ENCODE data around the gene KCNQ1. TPM values are rescaled to one million over a fixed set of nuclear protein-coding genes. Genes with fewer than 3 reads are reported as not detected.

KCNQ1 gene
- total RNA-seq, 3 donors from 2014 or later, result 3.6 to 6.2 (median 5.1) TPM

DNA sequence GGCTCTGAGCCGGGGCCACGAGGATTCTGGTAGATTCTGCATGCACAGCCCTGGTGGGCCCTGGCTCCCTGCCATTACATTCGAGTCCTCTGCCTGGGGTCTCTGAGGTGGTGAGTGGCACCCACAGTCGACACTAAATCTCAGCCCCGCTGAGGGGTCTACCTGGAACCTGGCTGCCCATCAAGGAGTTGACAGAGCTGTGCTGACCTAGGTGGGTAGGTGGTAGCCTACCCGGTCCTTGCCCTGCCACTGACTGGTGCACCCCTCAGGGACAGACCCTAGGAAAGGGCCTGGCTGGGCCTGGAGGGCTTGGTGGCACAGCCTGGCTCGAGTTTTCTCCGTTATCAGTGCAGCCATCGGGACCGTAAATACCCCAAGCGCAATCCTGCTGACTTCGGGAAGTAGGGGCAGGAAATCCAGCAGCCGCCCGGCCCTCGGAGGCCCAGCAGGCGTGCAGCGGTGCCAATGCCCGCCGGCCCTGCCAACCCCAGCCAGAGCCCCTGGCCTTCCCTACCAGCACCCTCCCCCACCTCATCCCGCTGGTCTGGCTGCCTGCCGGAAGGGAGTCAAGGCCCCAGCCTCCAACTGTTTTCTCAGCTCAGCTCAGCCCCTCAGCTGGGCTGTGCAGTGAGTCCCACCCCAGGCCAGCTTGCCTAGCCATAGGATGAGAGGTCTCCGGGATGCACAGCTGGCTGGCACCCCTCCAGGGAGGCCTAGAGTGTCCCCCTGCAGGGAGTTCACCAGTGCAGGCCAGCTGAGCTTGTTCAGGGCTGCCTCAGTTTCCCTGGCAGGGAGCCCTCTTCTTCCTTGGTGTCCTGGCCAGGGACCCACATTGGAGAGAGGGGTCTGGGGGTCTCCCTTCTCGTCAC lies 335.4 kb downstream of the KCNQ1 start:
- H3K27ac ChIP-seq, result peak overlapping the region in 1 of 2 donors; percentile 32
- intact Hi-C loops (cut with DNase I; ENCODE audit: low total_unique reads), result loop anchor here (10.0 kb wide), 2 partner anchors 65 to 925 kb away; no protein-coding TSS in a partner anchor
- no peak for TF ChIP-seq POLR2AphosphoS5 (IDR thresholded peaks at IDR 0.05)
- TF ChIP-seq, protein P1, sequence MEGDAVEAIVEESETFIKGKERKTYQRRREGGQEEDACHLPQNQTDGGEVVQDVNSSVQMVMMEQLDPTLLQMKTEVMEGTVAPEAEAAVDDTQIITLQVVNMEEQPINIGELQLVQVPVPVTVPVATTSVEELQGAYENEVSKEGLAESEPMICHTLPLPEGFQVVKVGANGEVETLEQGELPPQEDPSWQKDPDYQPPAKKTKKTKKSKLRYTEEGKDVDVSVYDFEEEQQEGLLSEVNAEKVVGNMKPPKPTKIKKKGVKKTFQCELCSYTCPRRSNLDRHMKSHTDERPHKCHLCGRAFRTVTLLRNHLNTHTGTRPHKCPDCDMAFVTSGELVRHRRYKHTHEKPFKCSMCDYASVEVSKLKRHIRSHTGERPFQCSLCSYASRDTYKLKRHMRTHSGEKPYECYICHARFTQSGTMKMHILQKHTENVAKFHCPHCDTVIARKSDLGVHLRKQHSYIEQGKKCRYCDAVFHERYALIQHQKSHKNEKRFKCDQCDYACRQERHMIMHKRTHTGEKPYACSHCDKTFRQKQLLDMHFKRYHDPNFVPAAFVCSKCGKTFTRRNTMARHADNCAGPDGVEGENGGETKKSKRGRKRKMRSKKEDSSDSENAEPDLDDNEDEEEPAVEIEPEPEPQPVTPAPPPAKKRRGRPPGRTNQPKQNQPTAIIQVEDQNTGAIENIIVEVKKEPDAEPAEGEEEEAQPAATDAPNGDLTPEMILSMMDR (IDR thresholded peaks at IDR 0.05), result no peak
- TF ChIP-seq POLR2A (IDR thresholded peaks at IDR 0.05), result no peak

DNA sequence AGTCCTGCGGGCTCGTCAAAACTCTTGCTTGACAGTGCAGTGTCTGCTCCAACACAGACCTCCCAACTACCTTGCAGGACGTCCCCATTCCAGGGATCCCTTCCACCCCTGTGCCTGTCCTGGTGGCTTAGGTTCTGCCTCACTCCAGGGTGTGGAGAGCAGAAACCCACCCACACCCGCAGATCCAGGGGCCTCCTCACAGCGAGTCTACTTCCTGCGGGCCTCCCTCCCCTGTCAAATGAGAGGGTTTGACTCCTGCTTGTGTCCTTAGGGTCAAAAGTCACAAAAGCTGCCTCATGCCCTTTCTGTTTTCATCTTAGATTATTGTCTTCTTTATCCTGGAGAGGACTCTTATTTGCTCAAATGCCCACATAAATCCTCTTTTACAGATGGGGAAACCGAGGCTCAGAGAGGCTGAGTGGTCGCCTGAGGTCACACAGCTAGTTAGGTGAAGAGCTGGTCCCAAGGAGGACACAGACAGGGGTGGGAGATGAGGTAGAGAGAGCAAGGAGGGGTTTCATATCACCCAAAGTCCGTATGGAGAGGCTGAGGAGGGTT lies 336.1 kb downstream of the KCNQ1 start:
- H3K9me3 ChIP-seq, result no peaks in the 10 kb centered on the region
- H3K36me3 ChIP-seq, result no peaks in the 10 kb centered on the region
- H3K27ac ChIP-seq, result peak overlapping the region in 1 of 2 donors; percentile 32
- intact Hi-C loops (cut with DNase I; ENCODE audit: low total_unique reads), result loop anchor here (10.0 kb wide), 1 partner anchor 924 kb away; no protein-coding TSS in a partner anchor
- TF ChIP-seq, protein P1 (IDR thresholded peaks at IDR 0.05), result no peak
- TF ChIP-seq POLR2AphosphoS5 (IDR thresholded peaks at IDR 0.05) (no peak), POLR2A (IDR thresholded peaks at IDR 0.05) (no peak)
- DNase-seq (ENCODE audit: low spot score in 2 of 2), result no peak
- no peak overlapping the region for H3K4me3 ChIP-seq
- peaks cover 0 to 5% of the 10 kb centered on the region in 2 donors for H3K4me1 ChIP-seq
- no peaks in the 10 kb centered on the region for H3K27me3 ChIP-seq

More for the DNA sequence above, 335.4 kb downstream of the KCNQ1 start:
- Histone ChIP-seq H3K36me3 (no peaks in the 10 kb centered on the region), H3K4me3 (no peak overlapping the region), H3K27me3 (no peaks in the 10 kb centered on the region), H3K9me3 (no peaks in the 10 kb centered on the region), H3K4me1 (peaks cover 0 to 5% of the 10 kb centered on the region in 2 donors)
- DNase-seq (ENCODE audit: low spot score in 2 of 2), result peak; percentile 17 to 47

DNA sequence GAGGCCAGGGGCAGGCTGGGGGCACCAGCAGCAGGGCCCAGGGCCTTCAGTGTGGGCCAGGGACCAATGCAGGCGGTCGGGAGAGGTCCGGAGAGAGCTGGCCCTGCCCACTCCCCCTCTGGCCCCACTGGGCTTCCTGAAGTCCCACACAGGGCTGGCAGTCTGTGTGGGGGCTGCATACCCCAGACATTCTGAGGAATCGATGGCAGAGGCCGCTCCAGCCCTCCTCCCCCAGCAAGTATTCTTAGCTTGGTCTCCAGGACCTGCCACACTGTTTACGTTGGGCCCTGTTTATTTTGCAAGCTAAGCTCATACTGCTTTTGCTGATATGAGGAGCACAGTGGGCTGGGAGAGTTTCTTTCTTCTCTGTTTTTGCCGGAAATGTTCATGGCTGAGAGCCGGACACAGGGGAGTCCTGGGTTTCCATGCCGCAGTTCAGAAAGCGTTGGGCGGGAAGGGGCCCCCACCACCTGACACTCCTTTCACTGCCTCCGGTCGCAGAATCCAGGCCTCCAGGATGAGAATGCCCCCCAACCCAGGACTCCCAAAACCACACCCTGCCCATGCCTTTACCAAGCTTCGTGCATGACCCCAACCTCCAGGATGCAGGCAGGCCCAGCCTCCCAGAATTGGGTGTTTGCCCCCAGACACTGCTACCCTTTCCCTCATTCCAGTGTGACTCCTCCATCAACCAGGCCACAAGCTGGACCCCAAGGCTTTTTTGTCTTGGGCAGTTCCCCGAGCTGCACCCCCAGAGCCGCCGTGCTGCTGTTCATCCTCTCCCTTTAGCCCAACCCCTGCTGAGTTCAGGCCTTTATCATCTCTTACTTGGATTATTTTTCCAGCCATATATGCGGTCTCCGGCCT lies 336.8 kb downstream of the KCNQ1 start:
- Histone ChIP-seq H3K36me3 (no peaks in the 10 kb centered on the region), H3K27ac (peak overlapping the region in 1 of 2 donors; percentile 30), H3K4me1 (peaks cover 0 to 5% of the 10 kb centered on the region in 2 donors), H3K4me3 (no peak overlapping the region), H3K27me3 (no peaks in the 10 kb centered on the region), H3K9me3 (no peaks in the 10 kb centered on the region)
- intact Hi-C loops (cut with DNase I; ENCODE audit: low total_unique reads), result loop anchor here (10.0 kb wide), 1 partner anchor 923 kb away; no protein-coding TSS in a partner anchor
- TF ChIP-seq, protein P1 (IDR thresholded peaks at IDR 0.05), result no peak
- TF ChIP-seq POLR2A (IDR thresholded peaks at IDR 0.05) (no peak), POLR2AphosphoS5 (IDR thresholded peaks at IDR 0.05) (no peak)
- DNase-seq (ENCODE audit: low spot score in 2 of 2), result peak; percentile 11 to 39

DNA sequence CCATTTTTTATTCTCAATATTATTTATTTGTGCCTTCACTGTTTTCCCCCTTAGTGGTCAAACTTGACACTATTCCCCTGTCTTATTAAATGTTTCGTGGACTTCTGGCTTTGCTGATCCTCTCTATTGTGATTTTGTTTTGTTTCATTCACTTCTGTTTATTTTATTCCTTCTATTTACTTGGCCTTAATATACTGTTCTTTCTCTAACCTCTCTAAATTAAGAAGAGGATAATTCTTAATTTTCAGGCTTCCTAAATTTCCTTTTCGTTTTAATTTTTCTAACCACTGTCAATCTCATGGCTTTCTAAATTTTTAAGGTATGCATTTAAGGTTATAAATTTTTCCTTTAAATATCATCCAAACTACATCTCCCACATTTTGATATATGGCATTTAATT lies 338.0 kb downstream of the KCNQ1 start:
- no peaks in the 10 kb centered on the region for H3K9me3 ChIP-seq
- no peak overlapping the region for H3K4me3 ChIP-seq
- no peak for DNase-seq (ENCODE audit: low spot score in 2 of 2)
- intact Hi-C loops (cut with DNase I; ENCODE audit: low total_unique reads), result loop anchor here (10.0 kb wide), 1 partner anchor 922 kb away; no protein-coding TSS in a partner anchor
- H3K36me3 ChIP-seq, result no peaks in the 10 kb centered on the region
- no peak overlapping the region for H3K27ac ChIP-seq
- H3K4me1 ChIP-seq, result peaks cover 0 to 5% of the 10 kb centered on the region in 2 donors
- TF ChIP-seq POLR2A (IDR thresholded peaks at IDR 0.05), result no peak
- TF ChIP-seq, protein P1 (IDR thresholded peaks at IDR 0.05), result no peak
- no peak for TF ChIP-seq POLR2AphosphoS5 (IDR thresholded peaks at IDR 0.05)
- no peaks in the 10 kb centered on the region for H3K27me3 ChIP-seq
